Loucy (cell line): Measurements from ENCODE around the gene HCST.

Experiments
- H2AFZ ChIP-seq: fragments of 200-600 bp; sonication (generic); 2 replicates; pipeline ENCODE4 v1.6.0; 2016; ENCODE audit warnings: antibody characterized with exemption, mild to moderate bottlenecking, low read length, moderate library complexity
- H3F3A ChIP-seq: fragments of 200-600 bp; 2 replicates; pipeline ENCODE4 v1.6.0; 2016; ENCODE audit warnings: antibody characterized with exemption, low read depth, mild to moderate bottlenecking
- H3K27me3 ChIP-seq: fragments of 200-600 bp; sonication (generic); 2 replicates; pipeline ENCODE4 v1.6.1; 2014; ENCODE audit warnings: low read length, mild to moderate bottlenecking; ENCODE audit not compliant: insufficient read depth, poor library complexity, severe bottlenecking
- H3K36me3 ChIP-seq: fragments of 200-600 bp; sonication (generic); 2 replicates; pipeline ENCODE4 v1.6.1; 2016; ENCODE audit warnings: low read length; ENCODE audit not compliant: insufficient read depth
- H3K4me1 ChIP-seq: fragments of 200-600 bp; sonication (generic); 2 replicates; pipeline ENCODE4 v1.5.1; 2014; ENCODE audit warnings: low read length, mild to moderate bottlenecking; ENCODE audit not compliant: insufficient read depth, poor library complexity, severe bottlenecking
- H3K4me2 ChIP-seq: fragments of 200-600 bp; sonication (generic); 2 replicates; pipeline ENCODE4 v1.6.0; 2014; ENCODE audit warnings: antibody characterized with exemption, low read length, low read depth, mild to moderate bottlenecking; ENCODE audit not compliant: poor library complexity, severe bottlenecking
- H3K4me3 ChIP-seq: fragments of 200-600 bp; sonication (generic); 2 replicates; pipeline ENCODE4 v1.5.1; 2014; ENCODE audit warnings: low read length, mild to moderate bottlenecking, mixed read lengths; ENCODE audit not compliant: poor library complexity, severe bottlenecking
- H3K79me2 ChIP-seq: fragments of 200-600 bp; sonication (generic); 2 replicates; pipeline ENCODE4 v1.6.1; 2014; ENCODE audit warnings: low read length; ENCODE audit not compliant: insufficient read depth
- H3K9ac ChIP-seq: fragments of 200-600 bp; sonication (generic); 2 replicates; pipeline ENCODE4 v1.6.0; 2014; ENCODE audit warnings: mild to moderate bottlenecking, low read depth, low read length, moderate library complexity; ENCODE audit not compliant: poor library complexity, severe bottlenecking
- H3K9me2 ChIP-seq: fragments of 200-600 bp; sonication (generic); replicated peaks from 2 replicates; pipeline ENCODE4 v1.6.1; 2016; ENCODE audit warnings: low read depth, low read length, mixed read lengths
- H3K9me3 ChIP-seq: fragments of 200-600 bp; sonication (generic); 2 replicates; pipeline ENCODE4 v1.6.1; 2014; ENCODE audit warnings: mild to moderate bottlenecking, antibody characterized with exemption, low read length, low read depth; ENCODE audit not compliant: insufficient read depth
- H4K20me1 ChIP-seq: fragments of 200-600 bp; sonication (generic); 2 replicates; pipeline ENCODE4 v1.6.0; 2014; ENCODE audit warnings: antibody characterized with exemption, low read length, mild to moderate bottlenecking; ENCODE audit not compliant: insufficient read depth, poor library complexity, severe bottlenecking
- CTCF ChIP-seq: fragments of 200-600 bp; sonication (generic); conservative IDR thresholded peaks from 2 replicates; pipeline ENCODE4 v1.5.1; 2014; ENCODE audit warnings: mild to moderate bottlenecking, antibody characterized with exemption, low read length
- EZH2phosphoT487 ChIP-seq: fragments of 200-600 bp; IDR thresholded peaks from 2 replicates; pipeline ENCODE4 v1.6.1; 2018; ENCODE audit warnings: antibody characterized with exemption, mild to moderate bottlenecking, moderate library complexity, borderline replicate concordance

Gene HCST

GRCh38 chr19:35925501-35925900 lies 23.2 kb downstream of the HCST start:
- no peak overlapping the region for H3K4me3 ChIP-seq
- H3K4me2 ChIP-seq, result no peak overlapping the region
- no peaks in the 10 kb centered on the region for H3K36me3 ChIP-seq
- no peaks in the 10 kb centered on the region for H3K9me2 ChIP-seq
- no peaks in the 10 kb centered on the region for H3K79me2 ChIP-seq
- no peak for TF ChIP-seq CTCF
- no peak for TF ChIP-seq EZH2phosphoT487
- H2AFZ ChIP-seq, result no peak overlapping the region
- H3K9me3 ChIP-seq, result no peaks in the 10 kb centered on the region
- no peaks in the 10 kb centered on the region for H4K20me1 ChIP-seq
- H3K9ac ChIP-seq, result no peak overlapping the region
- H3K4me1 ChIP-seq, result peaks cover 8% of the 10 kb centered on the region
- no peaks in the 10 kb centered on the region for H3K27me3 ChIP-seq
- H3F3A ChIP-seq, result peaks cover 7% of the 10 kb centered on the region; the same call in 1 of the 2 replicates

DNA sequence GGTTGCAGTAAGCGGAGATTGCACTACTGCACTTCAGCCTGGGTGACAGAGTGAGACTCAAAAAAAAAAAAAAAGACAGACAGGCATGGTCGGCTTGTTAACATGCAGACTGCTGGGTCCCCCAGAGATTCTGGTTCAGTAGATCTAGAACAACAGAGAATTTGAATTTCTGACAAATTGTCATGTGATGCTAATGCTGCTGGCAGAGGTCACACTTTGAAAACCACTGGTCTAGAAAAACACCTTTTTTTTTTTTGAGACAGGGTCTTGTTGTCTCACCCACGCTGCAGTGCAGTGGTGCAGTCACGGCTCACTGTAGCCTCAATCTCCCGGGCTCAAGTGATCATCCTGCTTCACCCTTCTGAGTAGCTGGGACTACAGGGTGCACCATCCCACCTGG lies 26.2 kb downstream of the HCST start:
- no peak overlapping the region for H3K9ac ChIP-seq
- no peaks in the 10 kb centered on the region for H3K9me2 ChIP-seq
- no peak overlapping the region for H3K4me3 ChIP-seq
- peaks cover 15% of the 10 kb centered on the region for H3K4me1 ChIP-seq
- H3K9me3 ChIP-seq, result no peaks in the 10 kb centered on the region
- TF ChIP-seq EZH2phosphoT487 (no peak), CTCF (no peak)
- H3K4me2 ChIP-seq, result no peak overlapping the region
- H3K79me2 ChIP-seq, result no peaks in the 10 kb centered on the region
- H2AFZ ChIP-seq, result no peak overlapping the region
- H3F3A ChIP-seq, result peaks cover 7% of the 10 kb centered on the region; the same call in 1 of the 2 replicates
- no peaks in the 10 kb centered on the region for H3K36me3 ChIP-seq
- no peaks in the 10 kb centered on the region for H3K27me3 ChIP-seq
- no peaks in the 10 kb centered on the region for H4K20me1 ChIP-seq

DNA sequence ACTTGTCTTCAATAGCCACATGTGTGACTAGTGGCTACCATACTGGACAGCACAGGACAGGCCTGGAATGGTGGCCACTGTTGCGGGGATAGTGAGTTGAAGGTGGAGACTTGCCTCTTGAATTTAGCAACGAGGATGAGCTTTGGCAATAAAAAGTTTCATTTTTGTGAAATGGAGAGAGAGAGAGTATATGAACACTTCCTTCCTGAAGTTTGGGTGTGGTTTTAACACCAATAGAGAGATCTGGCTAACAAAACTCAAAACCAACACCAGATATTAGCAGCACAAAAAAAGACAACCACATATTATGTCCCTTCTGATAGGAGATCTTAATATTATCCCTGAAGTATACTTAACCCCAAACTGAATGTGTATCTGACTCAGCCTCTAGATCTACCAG lies 27.5 kb downstream of the HCST start:
- H3K4me3 ChIP-seq, result peak overlapping the region; percentile 21
- H3K27me3 ChIP-seq, result no peaks in the 10 kb centered on the region
- H3K4me1 ChIP-seq, result peaks cover 15% of the 10 kb centered on the region
- no peaks in the 10 kb centered on the region for H3K36me3 ChIP-seq
- TF ChIP-seq CTCF (no peak), EZH2phosphoT487 (no peak)
- H2AFZ ChIP-seq, result peak overlapping the region; percentile 72
- H3K4me2 ChIP-seq, result peak overlapping the region; percentile 57
- H3K9ac ChIP-seq, result peak overlapping the region; percentile 73
- no peaks in the 10 kb centered on the region for H3K79me2 ChIP-seq
- no peaks in the 10 kb centered on the region for H3K9me3 ChIP-seq
- peaks cover 7% of the 10 kb centered on the region; the same call in 1 of the 2 replicates for H3F3A ChIP-seq
- H3K9me2 ChIP-seq, result no peaks in the 10 kb centered on the region
- H4K20me1 ChIP-seq, result no peaks in the 10 kb centered on the region
